K562 (cell line): ENCODE measurements around the gene UNKL. TPM values are rescaled to one million over a fixed set of nuclear protein-coding genes. Genes with fewer than 3 reads are reported as not detected.

ENCODE experiments used
- BHLHE40 ChIP-seq: IDR thresholded peaks from 2 replicates; pipeline ENCODE4 v1.6.1; 2011; ENCODE audit warnings: low read length, improper control_type of control experiment
- CBX1 ChIP-seq: sonication (generic); IDR thresholded peaks from 2 replicates; pipeline ENCODE4 v1.6.1; 2016; ENCODE audit warnings: antibody characterized with exemption, low read depth, mild to moderate bottlenecking
- FIP1L1 ChIP-seq: fragments of 200-400 bp; formaldehyde crosslinking; IDR thresholded peaks from 2 replicates; pipeline ENCODE4 v1.6.1; 2018; ENCODE audit warnings: mild to moderate bottlenecking, low read depth, low read length; ENCODE audit not compliant: poor library complexity, severe bottlenecking
- FOXJ2 ChIP-seq: fragments of 200-800 bp; sonication (Bioruptor generic); IDR thresholded peaks from 2 replicates; pipeline ENCODE4 v1.6.1; 2016; ENCODE audit warnings: missing genetic modification characterization, missing compliant biosample characterization
- HES1 ChIP-seq: fragments of 450-650 bp; IDR thresholded peaks from 2 replicates; pipeline ENCODE4 v1.6.1; 2016; ENCODE audit warnings: low read depth, mild to moderate bottlenecking, moderate library complexity
- MCM3 ChIP-seq: fragments of 450-650 bp; IDR thresholded peaks from 2 replicates; pipeline ENCODE4 v1.6.1; 2016
- MEF2D ChIP-seq: conservative IDR thresholded peaks from 2 replicates; pipeline ENCODE4 v1.6.1; 2016; ENCODE audit warnings: low read depth, missing genetic modification characterization, missing compliant biosample characterization
- MTA2 ChIP-seq: fragments of 450-650 bp; IDR thresholded peaks from 2 replicates; pipeline ENCODE4 v1.6.1; 2016; ENCODE audit warnings: low read depth
- NEUROD1 ChIP-seq: fragments of 150-350 bp; IDR thresholded peaks from 2 replicates; pipeline ENCODE4 v1.6.1; 2014; ENCODE audit warnings: borderline replicate concordance, low read length, low read depth; ENCODE audit not compliant: partially characterized antibody
- PCBP1 ChIP-seq: fragments of 200-400 bp; formaldehyde crosslinking; IDR thresholded peaks from 2 replicates; pipeline ENCODE4 v1.6.1; 2018; ENCODE audit warnings: mild to moderate bottlenecking, low read depth, low read length; ENCODE audit not compliant: poor library complexity, severe bottlenecking
- RAD21 ChIP-seq, 2 experiments: fragments of 250-450 bp in 1 of 2; fragments of 450-650 bp in 1 of 2; sonication (Bioruptor Pico) in 1 of 2; formaldehyde crosslinking in 1 of 2; IDR thresholded peaks in 1 of 2; conservative IDR thresholded peaks in 1 of 2; 2 replicates each; pipeline versions ENCODE4 v1.4.0 to v1.8.0; 2020 to 2022; ENCODE audit warnings: mild to moderate bottlenecking in 2 of 2, moderate library complexity in 1 of 2
- RNF2 ChIP-seq: sonication (generic); IDR thresholded peaks from 2 replicates; pipeline ENCODE4 v1.6.1; 2016
- SMAD1 ChIP-seq: fragments of 150-350 bp; IDR thresholded peaks from 2 replicates; pipeline ENCODE4 v1.6.1; 2014; ENCODE audit warnings: low read length, low read depth; ENCODE audit not compliant: partially characterized antibody
- SNIP1 ChIP-seq: fragments of 450-650 bp; IDR thresholded peaks from 2 replicates; pipeline ENCODE4 v1.7.1; 2017; ENCODE audit warnings: low read depth, mild to moderate bottlenecking
- TAF1 ChIP-seq: IDR thresholded peaks from 2 replicates; pipeline ENCODE4 v1.6.1; 2011; ENCODE audit warnings: mild to moderate bottlenecking, low read length, moderate library complexity; ENCODE audit not compliant: insufficient read depth, control insufficient read depth, severe bottlenecking; ENCODE audit errors: extremely low read depth
- TBP ChIP-seq: optimal IDR thresholded peaks from 2 replicates; pipeline ENCODE3; 2011; ENCODE audit warnings: low read depth, low read length, improper control_type of control experiment
- TCF7 ChIP-seq: sonication (generic); IDR thresholded peaks from 2 replicates; pipeline ENCODE4 v1.6.1; 2016; ENCODE audit warnings: antibody characterized with exemption, borderline replicate concordance
- UBTF ChIP-seq, 2 experiments: IDR thresholded peaks; 2 replicates each; pipeline ENCODE4 v1.6.1; 2012; ENCODE audit warnings: improper control_type of control experiment in 2 of 2, low read depth in 2 of 2, low read length in 2 of 2, borderline replicate concordance in 1 of 2
- ZBTB12 ChIP-seq: fragments of 250-450 bp; sonication (Bioruptor Pico); IDR thresholded peaks from 2 replicates; pipeline ENCODE4 v1.4.0; 2020
- ZFX ChIP-seq: sonication (generic); formaldehyde crosslinking; IDR thresholded peaks from 2 replicates; pipeline ENCODE4 v1.8.0; 2022; ENCODE audit warnings: mild to moderate bottlenecking, missing genetic modification reagents, moderate library complexity
- ZNF24 ChIP-seq: fragments of 450-650 bp; IDR thresholded peaks from 2 replicates; pipeline ENCODE4 v1.6.1; 2016
- ZNF512 ChIP-seq: IDR thresholded peaks from 2 replicates; pipeline ENCODE4 v1.6.1; 2016; ENCODE audit warnings: missing genetic modification characterization, missing compliant biosample characterization
- ZNF551 ChIP-seq: fragments of 250-450 bp; sonication (Bioruptor Pico); IDR thresholded peaks from 2 replicates; pipeline ENCODE4 v1.5.0; 2021; ENCODE audit warnings: mild to moderate bottlenecking, moderate library complexity
- ZNF76 ChIP-seq: fragments of 250-450 bp; sonication (Bioruptor Pico); IDR thresholded peaks from 2 replicates; pipeline ENCODE4 v1.4.0; 2020; ENCODE audit warnings: mild to moderate bottlenecking, moderate library complexity, borderline replicate concordance
- polyA plus RNA-seq, 8 experiments: library from polyadenylated mRNA; depleted of rRNA in 4 of 8; stranded (reverse) in 5 of 8; unstranded in 3 of 8; fragments of >200 nt; fragmentation: Nextera tagmentation in 2 of 8; fragmentation: Illumina TruSeq in 1 of 8; extraction: Ambion mirVana in 2 of 8; extraction: Trizol in 1 of 8; gene quantifications; 2 replicates each; pipeline versions ENCODE4 v1.2.1 to v1.2.3, GENCODE V29; 2011 to 2014; ENCODE audit warnings: inconsistent platforms in 1 of 8, missing spikeins in 1 of 8
- total RNA-seq, 7 experiments: library from RNA; depleted of rRNA in 6 of 7; stranded (reverse); fragments of >200 nt in 6 of 7; fragmentation: Illumina TruSeq in 2 of 7; extraction: Trizol in 2 of 7; gene quantifications; 2 replicates each; pipeline versions ENCODE4 v1.2.1 to v1.2.3, GENCODE V29; 2011 to 2021; ENCODE audit warnings: low replicate concordance in 1 of 7

UNKL gene
- total and polyA plus RNA-seq, 9 of the 15 experiments (the other 6 are each of a cell fraction or from before 2014, with no cell fraction given): 0.37 to 30.2 (median 5.1) TPM

- TF ChIP-seq UBTF (IDR thresholded peaks at IDR 0.05; ENCODE audit: borderline replicate concordance in 1 of 2, low read depth in 2 of 2, low read length in 2 of 2) (peak in 1 of 2 experiments; percentile 75; a peak in 2 of 4 replicates), MTA2 (peak; percentile 59; the same call in 1 of the 2 replicates), MEF2D (tag) (no peak), TBP (no peak), SMAD1 (no peak), HES1 (no peak), ZNF76 (CRISPR knock-in tag) (no peak), NEUROD1 (peak; percentile 87), ZBTB12 (CRISPR knock-in tag) (no peak), ZNF512 (tag) (no peak), SNIP1 (no peak), PCBP1 (no peak), ZNF24 (no peak; the same call in 1 of the 2 replicates), RAD21 (CRISPR knock-in tag; conservative IDR thresholded peaks at IDR 0.05 in 1 of 2, IDR thresholded peaks at IDR 0.05 in 1 of 2) (no peak), MCM3 (no peak), ZNF551 (CRISPR knock-in tag) (no peak), FOXJ2 (no peak), ZFX (CRISPR knock-in tag) (no peak), TAF1 (peak; percentile 39), FIP1L1 (peak; percentile 85), TCF7 (no peak), CBX1 (peak; percentile 80; the same call in 1 of the 2 replicates), RNF2 (peak; percentile 57; the same call in 1 of the 2 replicates), BHLHE40 (peak; percentile 6; the same call in 1 of the 2 replicates)
These were observed 35.6 kb downstream of the UNKL start (continued) for GRCh38 chr16:1378804-1379303.
